ENCODE data around the gene GRHL1.

The GRHL1 gene

DNA sequence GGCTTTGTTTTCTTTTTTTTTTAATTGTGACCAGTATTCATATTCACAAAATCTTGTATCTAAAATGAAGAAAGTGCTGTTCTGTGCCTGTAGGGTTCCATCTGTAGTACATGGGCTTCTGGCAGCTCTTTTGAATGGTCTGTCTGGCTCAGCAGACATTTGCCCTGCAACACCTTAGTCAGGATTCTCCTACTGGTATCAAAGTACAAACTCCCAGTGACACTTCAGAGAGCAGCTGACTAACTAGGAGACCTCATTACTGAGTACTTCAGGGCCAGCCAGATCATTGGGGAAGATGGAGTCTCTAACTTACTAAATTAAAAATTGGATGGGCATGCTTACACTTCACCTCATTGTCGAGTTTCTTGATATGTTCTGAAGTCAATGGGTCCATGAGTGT is 39.7 kb downstream of the GRHL1 start:
- DNase-seq (ENCODE audit: low read depth) = no peak
- TF ChIP-seq, protein P1, sequence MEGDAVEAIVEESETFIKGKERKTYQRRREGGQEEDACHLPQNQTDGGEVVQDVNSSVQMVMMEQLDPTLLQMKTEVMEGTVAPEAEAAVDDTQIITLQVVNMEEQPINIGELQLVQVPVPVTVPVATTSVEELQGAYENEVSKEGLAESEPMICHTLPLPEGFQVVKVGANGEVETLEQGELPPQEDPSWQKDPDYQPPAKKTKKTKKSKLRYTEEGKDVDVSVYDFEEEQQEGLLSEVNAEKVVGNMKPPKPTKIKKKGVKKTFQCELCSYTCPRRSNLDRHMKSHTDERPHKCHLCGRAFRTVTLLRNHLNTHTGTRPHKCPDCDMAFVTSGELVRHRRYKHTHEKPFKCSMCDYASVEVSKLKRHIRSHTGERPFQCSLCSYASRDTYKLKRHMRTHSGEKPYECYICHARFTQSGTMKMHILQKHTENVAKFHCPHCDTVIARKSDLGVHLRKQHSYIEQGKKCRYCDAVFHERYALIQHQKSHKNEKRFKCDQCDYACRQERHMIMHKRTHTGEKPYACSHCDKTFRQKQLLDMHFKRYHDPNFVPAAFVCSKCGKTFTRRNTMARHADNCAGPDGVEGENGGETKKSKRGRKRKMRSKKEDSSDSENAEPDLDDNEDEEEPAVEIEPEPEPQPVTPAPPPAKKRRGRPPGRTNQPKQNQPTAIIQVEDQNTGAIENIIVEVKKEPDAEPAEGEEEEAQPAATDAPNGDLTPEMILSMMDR (conservative IDR thresholded peaks at IDR 0.05; ENCODE audit: control insufficient read depth, insufficient read depth, low read depth, low read length) = no peak
- no peak overlapping the region for H3K4me3 ChIP-seq (ENCODE audit: control insufficient read depth, low read depth, low read length)

GRCh38 chr2:9991829-9992273 is 40.4 kb downstream of the GRHL1 start:
- H3K4me3 ChIP-seq (ENCODE audit: control insufficient read depth, low read depth, low read length) = no peak overlapping the region
- TF ChIP-seq, protein P1 (conservative IDR thresholded peaks at IDR 0.05; ENCODE audit: control insufficient read depth, insufficient read depth, low read depth, low read length) = no peak
- no peak for DNase-seq (ENCODE audit: low read depth)

DNA sequence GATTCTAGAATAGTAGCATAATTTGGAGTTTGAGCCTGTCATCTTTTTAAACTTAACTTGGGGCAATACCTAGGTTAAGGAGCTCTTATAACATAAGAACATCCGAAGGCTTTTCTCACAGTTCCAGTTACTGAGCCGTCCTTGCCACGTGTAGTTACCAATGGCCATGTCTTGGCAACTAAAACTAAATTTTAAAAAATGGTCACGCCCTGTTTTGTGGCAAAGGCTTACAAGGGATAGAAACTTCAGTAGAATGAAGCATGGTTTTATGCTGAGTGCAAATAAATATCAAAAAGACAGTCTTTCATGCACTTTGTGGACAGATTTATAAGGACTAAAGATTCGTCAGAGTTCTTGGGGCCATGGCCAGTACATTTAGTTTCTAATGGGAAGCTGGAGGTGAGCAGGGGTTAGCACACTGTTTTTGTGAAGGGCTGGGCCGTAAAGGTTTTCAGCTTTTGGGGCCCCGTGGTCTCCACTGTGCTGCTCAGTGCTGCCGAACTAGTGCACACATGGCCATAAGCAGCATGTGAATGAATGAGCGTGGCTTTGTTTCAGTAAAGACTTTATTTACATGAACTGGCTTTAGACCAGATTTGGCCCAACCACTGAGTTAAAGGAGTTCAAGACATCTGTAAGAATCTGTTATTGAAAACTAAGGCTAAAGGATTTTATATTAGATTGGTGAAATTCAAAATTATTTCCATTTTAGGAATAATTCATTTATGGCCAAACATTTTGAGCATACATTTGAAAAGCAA is 41.1 kb downstream of the GRHL1 start:
- DNase-seq (ENCODE audit: low read depth) = no peak
- no peak overlapping the region for H3K4me3 ChIP-seq (ENCODE audit: control insufficient read depth, low read depth, low read length)
- TF ChIP-seq, protein P1 (conservative IDR thresholded peaks at IDR 0.05; ENCODE audit: control insufficient read depth, insufficient read depth, low read depth, low read length) = no peak

DNA sequence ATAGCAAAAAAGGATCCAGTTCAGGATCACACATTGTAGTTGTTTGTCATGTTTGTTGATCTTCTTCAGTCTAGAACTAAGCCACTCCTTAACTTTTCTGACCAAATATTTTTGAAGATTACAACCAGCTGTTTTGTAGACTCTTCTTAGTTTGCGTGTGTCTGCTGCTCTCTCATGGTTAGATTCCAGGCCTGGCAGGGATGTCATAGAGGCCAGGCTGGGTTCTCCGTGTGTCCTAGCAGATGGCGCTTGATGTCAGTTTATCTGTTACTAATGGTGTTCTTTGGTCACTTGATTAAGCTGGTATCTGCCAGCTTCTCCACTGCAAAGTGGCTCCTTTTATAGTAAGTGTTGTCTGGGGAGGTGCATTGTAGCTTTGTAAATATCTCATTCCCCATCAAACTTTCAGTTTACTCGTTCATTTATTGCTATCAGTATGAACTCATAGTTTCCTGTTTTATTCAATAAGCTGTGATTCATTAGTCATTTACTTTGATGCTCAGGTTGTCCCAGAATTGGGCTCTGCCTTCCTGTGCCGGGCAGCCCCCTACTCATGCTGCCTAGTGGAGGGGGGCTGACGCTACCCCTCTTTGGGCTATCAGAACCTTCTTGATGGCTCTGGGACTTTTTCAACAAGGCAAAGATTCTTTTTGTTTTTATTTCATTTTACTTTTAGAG is 42.1 kb downstream of the GRHL1 start:
- TF ChIP-seq, protein P1 (conservative IDR thresholded peaks at IDR 0.05; ENCODE audit: control insufficient read depth, insufficient read depth, low read depth, low read length) = peak; percentile 24
- DNase-seq (ENCODE audit: low read depth) = peak; percentile 58
- no peak overlapping the region for H3K4me3 ChIP-seq (ENCODE audit: control insufficient read depth, low read depth, low read length)

DNA sequence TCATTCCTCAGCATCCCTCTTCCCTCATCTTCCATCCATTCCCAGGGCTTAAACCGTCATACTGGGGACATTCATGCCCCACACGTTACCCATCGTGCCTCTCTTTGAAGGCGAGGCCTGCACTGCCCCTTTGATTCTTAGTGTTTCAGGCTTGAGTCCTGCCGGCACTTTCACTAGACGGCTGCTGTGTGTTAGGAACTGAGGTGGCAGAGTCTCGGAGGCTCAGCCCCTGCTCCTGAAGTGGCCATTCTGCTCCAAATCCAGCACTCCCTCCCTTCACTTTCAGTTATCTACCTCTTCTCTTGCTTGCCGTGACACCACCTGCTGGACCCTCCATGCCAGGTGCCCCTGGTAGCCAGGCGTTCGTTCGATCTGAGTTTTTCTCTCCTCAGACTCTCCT is 43.0 kb downstream of the GRHL1 start:
- DNase-seq (ENCODE audit: low read depth) = no peak
- no peak overlapping the region for H3K4me3 ChIP-seq (ENCODE audit: control insufficient read depth, low read depth, low read length)
- TF ChIP-seq, protein P1 (conservative IDR thresholded peaks at IDR 0.05; ENCODE audit: control insufficient read depth, insufficient read depth, low read depth, low read length) = no peak

- H3K4me3 ChIP-seq (ENCODE audit: control insufficient read depth, low read depth, low read length) = no peak overlapping the region
- TF ChIP-seq, protein P1 (conservative IDR thresholded peaks at IDR 0.05; ENCODE audit: control insufficient read depth, insufficient read depth, low read depth, low read length) = no peak
- DNase-seq (ENCODE audit: low read depth) = no peak
These were observed 43.6 kb downstream of the GRHL1 start for GRCh38 chr2:9995059-9995458.

Data from fibroblast of mammary gland (primary cell).